Neural cell (in vitro differentiated cells): ENCODE results near the gene KIF20A.

Experiments
- CTCF ChIP-seq: fragments of 450-650 bp; IDR thresholded peaks from 2 replicates; pipeline ENCODE4 v1.5.1; 2014; ENCODE audit warnings: antibody characterized with exemption, mild to moderate bottlenecking, moderate library complexity; ENCODE audit not compliant: poor library complexity, severe bottlenecking
- EZH2 ChIP-seq: fragments of 200-600, 300-800 bp; shearing (Covaris generic), sonication (generic); IDR thresholded peaks from 2 replicates; pipeline ENCODE4 v1.6.1; 2014; ENCODE audit warnings: antibody characterized with exemption, low read length, borderline replicate concordance, mild to moderate bottlenecking; ENCODE audit not compliant: insufficient read depth, poor library complexity, severe bottlenecking
- POLR2AphosphoS5 ChIP-seq: IDR thresholded peaks from 2 replicates; pipeline ENCODE4 v1.6.1; 2012
- RAD21 ChIP-seq: fragments of 450-650 bp; conservative IDR thresholded peaks from 2 replicates; pipeline ENCODE4 v1.6.1; 2014; ENCODE audit warnings: antibody characterized with exemption, mild to moderate bottlenecking, moderate library complexity
- REST ChIP-seq: IDR thresholded peaks from 2 replicates; pipeline ENCODE4 v1.6.1; 2012; ENCODE audit warnings: borderline replicate concordance
- TAF1 ChIP-seq: IDR thresholded peaks from 2 replicates; pipeline ENCODE4 v1.6.1; 2012; ENCODE audit warnings: low read depth

DNA sequence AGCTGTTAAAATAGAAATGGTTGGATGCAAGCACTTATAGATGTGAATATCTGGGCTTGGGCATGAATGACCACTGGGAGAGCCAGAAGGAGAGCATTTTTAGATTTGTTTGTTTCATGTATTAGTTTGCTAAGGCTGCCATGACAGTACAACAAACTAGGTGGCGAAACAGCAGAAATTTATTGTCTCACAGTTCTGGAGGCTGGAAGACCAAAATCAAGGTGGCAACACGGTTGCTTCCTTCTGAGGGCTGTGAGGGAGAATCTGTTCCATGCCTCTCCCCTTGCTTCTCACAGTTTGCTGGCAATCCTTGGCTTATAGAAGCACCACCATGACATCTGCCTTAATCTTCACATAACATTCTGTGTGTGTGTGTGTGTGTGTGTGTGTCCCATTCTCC is 54.4 kb downstream of the KIF20A start:
- no peak for TF ChIP-seq CTCF
- no peak for TF ChIP-seq EZH2
- no peak for TF ChIP-seq RAD21
- no peak for TF ChIP-seq POLR2AphosphoS5
- no peak for TF ChIP-seq TAF1
- TF ChIP-seq REST = no peak
